OCI-LY7 (cell line): ENCODE measurements around the gene MRPL9. TPM values are rescaled to one million over a fixed set of nuclear protein-coding genes. Genes with fewer than 3 reads are reported as not detected.

Source experiments
- BruUV-seq: library from RNA; stranded (reverse); fragments of 400-500 nt; replicated peaks from 2 replicates; lab custom pipeline; 2021; lab: Mats Ljungman, UMichigan
- CTCF ChIA-PET: fragments of 300-600 bp; sonication (Branson Sonifier 250); formaldehyde crosslinking; loops from one replicate; lab custom pipeline; 2022; ENCODE audit warnings: antibody characterized with exemption; ENCODE audit not compliant: unreplicated experiment; lab: Charles Lee
- POLR2A ChIA-PET: fragments of 300-600 bp; sonication (Branson Sonifier 250); formaldehyde crosslinking; loops from one replicate; lab custom pipeline; 2022; ENCODE audit warnings: antibody characterized with exemption; lab: Charles Lee
- DNase-seq: peaks from one replicate; pipeline ENCODE4 v3.0.0-alpha.2; 2015; ENCODE audit warnings: low spot score
- H2AFZ ChIP-seq: fragments of 200-600 bp; sonication (generic), shearing (Covaris generic); 2 replicates; pipeline ENCODE4 v1.6.1; 2014; ENCODE audit warnings: mild to moderate bottlenecking, antibody characterized with exemption, low read length, moderate library complexity
- H3K27ac ChIP-seq: fragments of 200-600 bp; sonication (generic); 2 replicates; pipeline ENCODE4 v1.5.1; 2014; ENCODE audit warnings: mixed run types, low read depth, mild to moderate bottlenecking, moderate library complexity, low read length, inconsistent platforms; ENCODE audit not compliant: poor library complexity, severe bottlenecking
- H3K36me3 ChIP-seq: fragments of 200-600 bp; sonication (generic); 2 replicates; pipeline ENCODE4 v1.6.1; 2014; ENCODE audit warnings: mild to moderate bottlenecking, antibody characterized with exemption, low read length, moderate library complexity, mixed read lengths; ENCODE audit not compliant: insufficient read depth
- H3K4me1 ChIP-seq: fragments of 200-600 bp; sonication (generic); 2 replicates; pipeline ENCODE4 v1.5.1; 2014; ENCODE audit warnings: mild to moderate bottlenecking, low read length; ENCODE audit not compliant: insufficient read depth, poor library complexity, severe bottlenecking
- H3K4me2 ChIP-seq: fragments of 200-600 bp; sonication (generic); 2 replicates; pipeline ENCODE4 v1.6.1; 2014; ENCODE audit warnings: mild to moderate bottlenecking, low read length
- H3K4me3 ChIP-seq: fragments of 200-600 bp; sonication (generic); 2 replicates; pipeline ENCODE4 v1.5.1; 2014; ENCODE audit warnings: mild to moderate bottlenecking, low read depth, low read length; ENCODE audit not compliant: poor library complexity, severe bottlenecking
- H3K79me2 ChIP-seq: fragments of 200-600 bp; sonication (generic); 2 replicates; pipeline ENCODE4 v1.6.1; 2016; ENCODE audit warnings: low read depth, mild to moderate bottlenecking, low read length, moderate library complexity, mixed read lengths; ENCODE audit not compliant: insufficient read depth
- H3K9me2 ChIP-seq: fragments of 200-600 bp; sonication (generic); 2 replicates; pipeline ENCODE4 v1.6.1; 2016; ENCODE audit warnings: mild to moderate bottlenecking, low read length, mixed read lengths; ENCODE audit not compliant: insufficient read depth
- H3K9me3 ChIP-seq: fragments of 200-600 bp; sonication (generic); 2 replicates; pipeline ENCODE4 v1.6.1; 2014; ENCODE audit warnings: mild to moderate bottlenecking, mixed run types, low read length, mixed read lengths
- H4K20me1 ChIP-seq: fragments of 200-600 bp; sonication (generic); 2 replicates; pipeline ENCODE4 v1.6.1; 2014; ENCODE audit warnings: mild to moderate bottlenecking, antibody characterized with exemption, low read length, moderate library complexity, mixed read lengths; ENCODE audit not compliant: insufficient read depth
- CTCF ChIP-seq: fragments of 200-600 bp; sonication (generic); conservative IDR thresholded peaks from 2 replicates; pipeline ENCODE4 v1.5.1; 2014; ENCODE audit warnings: mild to moderate bottlenecking, antibody characterized with exemption, low read length, moderate library complexity, mixed read lengths
- EZH2phosphoT487 ChIP-seq: fragments of 200-600 bp; sonication (generic); IDR thresholded peaks from 2 replicates; pipeline ENCODE4 v1.6.1; 2018; ENCODE audit warnings: low read depth, borderline replicate concordance, mild to moderate bottlenecking, mixed run types, antibody characterized with exemption, low read length, moderate library complexity, mixed read lengths
- intact Hi-C: fragments of 100-400 bp; cut with micrococcal nuclease; formaldehyde crosslinking; loops from one replicate; pipeline ENCODE4 v1.10.0; 2022; ENCODE audit not compliant: unreplicated experiment
- total RNA-seq, 2 experiments: library from RNA; depleted of rRNA in 1 of 2; stranded (reverse); fragments of >200 nt in 1 of 2; shearing (Covaris generic) in 1 of 2; gene quantifications; 2 replicates each; pipeline ENCODE4 v1.2.3, GENCODE V29; 2014 to 2022

MRPL9 gene
- total RNA-seq, 2 experiments from 2014 or later = 98.6 to 107 TPM

GRCh38 chr1:151720554-151720953, 42.7 kb downstream of the MRPL9 start:
- H3K79me2 ChIP-seq = no peaks in the 10 kb centered on the region
- CTCF ChIA-PET = interaction anchor here (0.7 kb wide), 1 partner anchor 278 kb away, joined by 8 read pairs; no protein-coding TSS in a partner anchor
- no peaks in the 10 kb centered on the region for H3K36me3 ChIP-seq
- TF ChIP-seq CTCF (no peak), EZH2phosphoT487 (no peak)
- intact Hi-C loops = loop anchor here (5.0 kb wide), 1 partner anchor 128 kb away; no protein-coding TSS in a partner anchor
- no peaks in the 10 kb centered on the region for H3K9me2 ChIP-seq
- H3K4me1 ChIP-seq = peaks cover 16% of the 10 kb centered on the region
- BruUV-seq = no TSS peak
- H3K9me3 ChIP-seq = no peaks in the 10 kb centered on the region
- peak overlapping the region; percentile 60 for H2AFZ ChIP-seq
- peak overlapping the region; percentile 83 for H3K4me2 ChIP-seq
- H3K27ac ChIP-seq = no peak overlapping the region
- peak; percentile 10 for DNase-seq
- peak overlapping the region; percentile 68 for H3K4me3 ChIP-seq
- POLR2A ChIA-PET = interaction anchor here (0.6 kb wide), 2 partner anchors 29 to 79 kb away, joined by 3 to 5 read pairs; no protein-coding TSS in a partner anchor
- H4K20me1 ChIP-seq = no peaks in the 10 kb centered on the region

DNA sequence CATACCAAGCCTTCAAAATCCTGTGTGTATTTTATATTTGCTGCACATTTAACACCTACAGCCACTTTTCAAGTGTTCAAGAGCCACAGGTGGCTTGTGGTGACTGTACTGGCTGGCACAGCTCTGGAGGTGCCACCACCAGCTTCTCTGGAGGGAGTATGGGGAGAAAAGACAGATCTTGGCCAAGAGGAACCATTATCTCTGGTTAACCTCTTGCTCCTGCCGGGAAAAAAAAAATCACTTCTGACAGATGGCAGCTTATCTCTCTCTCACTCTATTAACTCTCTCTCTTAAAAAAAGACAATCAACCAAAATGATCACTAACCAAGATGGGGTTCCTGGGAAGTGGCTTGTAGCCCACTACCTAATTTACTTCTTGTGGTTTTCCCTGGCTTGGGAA, 43.2 kb downstream of the MRPL9 start:
- H3K4me2 ChIP-seq = peak overlapping the region; percentile 83; the same call in 1 of the 2 replicates
- POLR2A ChIA-PET = no interaction called here
- intact Hi-C loops = loop anchor here (5.0 kb wide), 1 partner anchor 128 kb away; no protein-coding TSS in a partner anchor

More for the DNA sequence above, 43.2 kb downstream of the MRPL9 start:
- H3K9me3 ChIP-seq = no peaks in the 10 kb centered on the region
- BruUV-seq = no TSS peak
- no peaks in the 10 kb centered on the region for H3K36me3 ChIP-seq
- peak overlapping the region; percentile 60 for H2AFZ ChIP-seq
- no peak overlapping the region for H3K4me3 ChIP-seq
- CTCF ChIA-PET = interaction anchor here (0.5 kb wide), 1 partner anchor 124 kb away, joined by 5 read pairs; no protein-coding TSS in a partner anchor
- peaks cover 16% of the 10 kb centered on the region for H3K4me1 ChIP-seq
- H3K9me2 ChIP-seq = no peaks in the 10 kb centered on the region
- H3K27ac ChIP-seq = no peak overlapping the region
- H3K79me2 ChIP-seq = no peaks in the 10 kb centered on the region
- H4K20me1 ChIP-seq = no peaks in the 10 kb centered on the region
- no peak for DNase-seq
- TF ChIP-seq EZH2phosphoT487 (no peak), CTCF (no peak)
